Activated naive CD4-positive, alpha-beta T cell treated with anti-CD3 and anti-CD28 coated beads for 36 hours (primary cell): Measurements from ENCODE around the gene TEX2. TPM values are rescaled to one million over a fixed set of nuclear protein-coding genes. Genes with fewer than 3 reads are reported as not detected.

Source experiments
- CTCF ChIA-PET: fragments of 350-600 bp; sonication (Branson Sonifier 250); formaldehyde crosslinking; loops from one replicate; lab custom pipeline; 2021; ENCODE audit warnings: antibody characterized with exemption; lab: Charles Lee
- DNase-seq: peaks from one replicate; pipeline ENCODE4 v3.0.0-alpha.2; 2020
- H3K27ac Mint-ChIP-seq: one replicate; pipeline ENCODE4 v1.8.0; 2021; ENCODE audit warnings: mild to moderate bottlenecking, mixed read lengths
- H3K27me3 Mint-ChIP-seq: one replicate; pipeline ENCODE4 v1.8.0; 2021; ENCODE audit warnings: low read depth, mixed read lengths
- H3K36me3 Mint-ChIP-seq: one replicate; pipeline ENCODE4 v1.8.0; 2021; ENCODE audit warnings: low read depth, mixed read lengths
- H3K4me1 Mint-ChIP-seq: one replicate; pipeline ENCODE4 v1.8.0; 2021; ENCODE audit warnings: low read depth, mixed read lengths
- H3K4me3 Mint-ChIP-seq: one replicate; pipeline ENCODE4 v1.8.0; 2021; ENCODE audit warnings: mild to moderate bottlenecking, moderate library complexity, mixed read lengths
- H3K9me3 Mint-ChIP-seq: one replicate; pipeline ENCODE4 v1.8.0; 2021; ENCODE audit warnings: mixed read lengths
- intact Hi-C: fragments of 100-400 bp; cut with micrococcal nuclease; formaldehyde crosslinking; loops from one replicate; pipeline ENCODE4 v1.15.1; 2023
- total RNA-seq, 2 experiments: library from RNA; stranded (reverse); gene quantifications; one replicate each; pipeline ENCODE4 v1.2.3, GENCODE V29; 2021

Gene TEX2
- total RNA-seq, 2 experiments from 2014 or later: 9.2 to 10.6 TPM

GRCh38 chr17:64107500-64108236 lies 155.4 kb downstream of the TEX2 start:
- no peaks in the 10 kb centered on the region for H3K27me3 Mint-ChIP-seq
- peaks cover 51% of the 10 kb centered on the region for H3K4me1 Mint-ChIP-seq
- intact Hi-C loops: no loop called here
- H3K4me3 Mint-ChIP-seq: no peak overlapping the region
- peak overlapping the region; percentile 73 for H3K27ac Mint-ChIP-seq
- no peaks in the 10 kb centered on the region for H3K36me3 Mint-ChIP-seq
- CTCF ChIA-PET: interaction anchor here (0.6 to 1.1 kb wide), 2 partner anchors 14 to 162 kb away, joined by 3 read pairs; no protein-coding TSS in a partner anchor
- H3K9me3 Mint-ChIP-seq: no peaks in the 10 kb centered on the region
- no peak for DNase-seq

- intact Hi-C loops: no loop called here
- H3K27me3 Mint-ChIP-seq: no peaks in the 10 kb centered on the region
- no peak overlapping the region for H3K4me3 Mint-ChIP-seq
- no peaks in the 10 kb centered on the region for H3K9me3 Mint-ChIP-seq
- no peak for DNase-seq
- peaks cover 3% of the 10 kb centered on the region for H3K36me3 Mint-ChIP-seq
- H3K27ac Mint-ChIP-seq: peak overlapping the region; percentile 74
- peaks cover 54% of the 10 kb centered on the region for H3K4me1 Mint-ChIP-seq
- CTCF ChIA-PET: interaction anchor here (0.5 kb wide), 1 partner anchor 77 kb away, joined by 3 read pairs; no protein-coding TSS in a partner anchor
Measured at GRCh38 chr17:64106918-64107317, 156.1 kb downstream of the TEX2 start.

DNA sequence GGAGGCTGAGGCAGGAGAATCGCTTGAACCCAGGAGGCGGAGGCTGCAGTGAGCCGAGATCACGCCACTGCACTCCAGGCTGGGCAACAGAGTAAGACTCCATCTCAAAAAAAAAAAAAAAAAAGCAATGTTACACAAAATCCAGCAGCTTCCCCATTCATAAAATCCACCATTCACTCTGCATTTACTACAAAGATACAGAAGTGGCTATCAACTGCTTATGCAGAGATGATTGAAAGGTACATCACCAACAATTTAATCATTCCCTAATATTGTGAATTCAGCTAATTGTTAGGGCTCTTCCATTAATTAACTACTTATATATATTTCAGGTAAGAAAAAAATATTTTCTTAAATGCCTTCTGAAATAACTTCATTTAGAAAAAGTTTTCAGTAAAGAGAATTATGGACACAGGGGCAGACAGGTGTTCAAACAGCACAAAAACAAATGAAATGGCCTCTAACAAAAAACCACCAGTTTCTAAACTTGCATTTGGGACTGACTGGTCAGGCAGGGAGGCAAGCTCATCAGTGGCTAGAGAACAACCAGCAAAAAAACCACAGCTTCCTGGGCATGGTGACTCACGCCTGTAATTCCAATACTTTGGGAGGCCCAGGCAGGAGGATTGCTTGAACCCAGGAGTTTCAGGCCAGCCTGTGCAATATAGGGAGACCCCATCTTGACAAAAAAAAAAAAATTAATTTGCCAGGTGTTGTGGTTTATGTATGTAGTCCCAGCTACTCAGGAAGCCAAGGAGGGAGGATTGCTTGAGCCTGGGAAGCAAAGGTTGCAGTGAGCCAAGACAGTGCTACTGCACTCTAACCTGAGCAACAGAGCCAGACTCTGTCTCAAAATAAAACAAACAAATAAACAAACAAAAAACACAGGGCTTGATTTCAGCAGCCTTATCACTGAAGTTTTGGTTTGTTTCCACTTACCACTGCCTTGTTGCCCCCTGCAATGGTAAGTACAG lies 159.4 kb downstream of the TEX2 start:
- Mint-ChIP-seq H3K4me3 (no peak overlapping the region), H3K36me3 (peaks cover 3% of the 10 kb centered on the region)

DNA sequence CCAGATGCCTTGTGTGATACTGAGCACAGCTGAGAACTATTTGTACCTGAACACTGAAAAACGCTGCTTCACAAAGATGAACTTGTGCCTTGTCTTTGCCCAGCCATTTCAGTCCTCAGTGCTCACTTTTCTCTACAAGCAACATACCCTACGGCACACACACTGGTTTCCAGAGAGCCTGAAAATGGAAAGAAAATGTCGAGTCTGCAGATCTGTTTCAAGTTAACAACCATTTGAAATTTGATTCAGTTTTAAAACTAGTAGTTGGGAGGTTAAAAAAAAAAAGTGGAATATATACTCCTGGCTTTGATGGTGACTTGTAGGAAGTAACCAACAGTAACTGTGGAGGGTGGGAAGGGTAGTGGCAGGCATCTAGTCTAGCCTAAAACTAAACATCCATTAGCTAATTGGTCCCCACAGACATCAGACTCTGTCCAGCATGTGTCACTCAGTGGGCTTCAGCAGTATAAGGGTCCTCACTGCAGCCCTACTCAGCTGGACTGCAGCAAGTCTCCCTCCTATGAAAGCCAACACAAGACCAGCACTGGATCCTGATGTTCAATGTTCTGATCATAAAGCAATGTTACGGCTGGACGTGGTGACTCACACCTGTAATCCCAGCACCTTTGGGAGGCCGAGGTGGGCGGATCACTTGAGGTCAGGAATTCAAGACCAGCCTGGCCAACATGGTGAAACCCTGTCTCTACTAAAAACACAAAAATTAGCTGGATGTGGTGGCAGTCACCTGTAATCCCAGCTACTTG lies 160.3 kb downstream of the TEX2 start:
- Mint-ChIP-seq H3K9me3 (no peaks in the 10 kb centered on the region), H3K36me3 (peaks cover 3% of the 10 kb centered on the region), H3K27me3 (no peaks in the 10 kb centered on the region), H3K4me1 (peaks cover 54% of the 10 kb centered on the region), H3K4me3 (no peak overlapping the region), H3K27ac (no peak overlapping the region)
- DNase-seq: no peak
- intact Hi-C loops: no loop called here
- CTCF ChIA-PET: interaction anchor here (0.7 to 1.6 kb wide), 4 partner anchors 11 to 185 kb away, joined by 3 to 5 read pairs (median 4); no protein-coding TSS in a partner anchor

More for the DNA sequence above, 159.4 kb downstream of the TEX2 start:
- Mint-ChIP-seq H3K4me1 (peaks cover 57% of the 10 kb centered on the region), H3K27me3 (no peaks in the 10 kb centered on the region), H3K9me3 (no peaks in the 10 kb centered on the region), H3K27ac (no peak overlapping the region)
- intact Hi-C loops: no loop called here
- no peak for DNase-seq
- CTCF ChIA-PET: interaction anchor here (0.6 to 1.6 kb wide), 7 partner anchors 12 to 186 kb away, joined by 3 to 5 read pairs (median 4); no protein-coding TSS in a partner anchor

- intact Hi-C loops: no loop called here
- CTCF ChIA-PET: interaction anchor here (0.6 kb wide), 2 partner anchors 149 to 218 kb away, joined by 3 read pairs; partner anchors contain the start of gene GH2
- no peaks in the 10 kb centered on the region for H3K27me3 Mint-ChIP-seq
- no peak overlapping the region for H3K4me3 Mint-ChIP-seq
- no peak for DNase-seq
- peaks cover 18% of the 10 kb centered on the region for H3K36me3 Mint-ChIP-seq
- H3K9me3 Mint-ChIP-seq: no peaks in the 10 kb centered on the region
- H3K27ac Mint-ChIP-seq: no peak overlapping the region
- peaks cover 56% of the 10 kb centered on the region for H3K4me1 Mint-ChIP-seq
Measured at GRCh38 chr17:64099543-64099942, 163.5 kb downstream of the TEX2 start.

Other genes starting within 250 kb of the TEX2 start
- 10 to 100 TPM; 41.6 to 41.9 TPM for gene ICAM2, start 242.6 kb downstream of the TEX2 start, total RNA-seq
- gene ERN1, start 133.1 kb downstream of the TEX2 start, total RNA-seq: 10 to 100 TPM; 21.9 to 22.0 TPM
- 10 to 100 TPM in 1 of 2 experiments, 1 to 10 TPM in 1; 10.0 to 11.2 TPM for gene PECAM1, start 127.6 kb upstream of the TEX2 start, total RNA-seq
- gene MILR1, start 185.9 kb upstream of the TEX2 start, total RNA-seq: under 1 TPM; 0.31 to 0.42 TPM
- gene POLG2, start 233.8 kb upstream of the TEX2 start, total RNA-seq: 10 to 100 TPM; 23.4 to 26.9 TPM
- gene DDX5, start 243.0 kb upstream of the TEX2 start, total RNA-seq: 100 to 1,000 TPM; 480 to 491 TPM
- gene CEP95, start 243.7 kb upstream of the TEX2 start, total RNA-seq: 10 to 100 TPM; 38.8 to 43.3 TPM